Fibroblast of gingiva (primary cell): Measurements from ENCODE around the gene EXT2.

Experiments
- DNase-seq: peaks from one replicate; pipeline ENCODE4 v3.0.0-alpha.2; 2011; ENCODE audit warnings: low read depth

The EXT2 gene

DNA sequence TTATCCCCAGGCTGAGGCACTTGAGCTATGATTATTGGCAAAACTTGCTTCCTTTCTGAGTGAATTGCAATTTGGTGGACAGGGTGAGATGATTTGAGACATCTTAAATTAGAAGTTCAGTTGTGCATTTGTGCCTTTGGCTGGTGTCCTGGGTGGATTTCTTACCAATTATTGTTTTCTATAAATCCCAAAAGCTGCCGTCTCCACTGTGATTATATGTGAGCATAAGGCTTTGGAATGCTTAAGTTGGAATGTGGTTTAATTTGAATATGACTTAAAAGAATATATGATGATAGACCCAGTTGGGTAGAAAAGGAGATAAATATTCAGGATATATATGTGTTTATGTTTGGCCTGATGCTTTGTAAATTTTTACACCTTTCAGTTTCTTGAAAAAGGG is 70.0 kb downstream of the EXT2 start:
- no peak for DNase-seq

DNA sequence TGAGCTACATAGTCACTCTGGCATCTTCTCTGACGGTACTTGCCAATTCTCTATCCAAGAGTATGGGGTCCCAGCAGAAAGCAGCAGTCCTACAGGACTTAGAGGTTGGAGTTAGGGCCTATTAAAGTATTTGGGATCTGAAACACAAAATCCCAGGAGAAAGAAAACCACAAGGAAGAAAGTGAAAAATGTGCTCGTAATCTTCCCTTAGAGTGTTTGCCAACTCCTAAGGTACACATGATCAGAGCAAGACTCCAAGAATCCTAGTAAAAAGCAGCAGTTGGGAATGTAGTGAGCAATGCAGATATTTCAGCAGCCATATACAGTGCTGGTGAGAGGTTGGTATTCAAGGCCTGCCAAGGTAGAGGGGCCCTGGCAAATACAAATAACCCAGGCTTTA is 71.6 kb downstream of the EXT2 start:
- DNase-seq, result no peak

DNA sequence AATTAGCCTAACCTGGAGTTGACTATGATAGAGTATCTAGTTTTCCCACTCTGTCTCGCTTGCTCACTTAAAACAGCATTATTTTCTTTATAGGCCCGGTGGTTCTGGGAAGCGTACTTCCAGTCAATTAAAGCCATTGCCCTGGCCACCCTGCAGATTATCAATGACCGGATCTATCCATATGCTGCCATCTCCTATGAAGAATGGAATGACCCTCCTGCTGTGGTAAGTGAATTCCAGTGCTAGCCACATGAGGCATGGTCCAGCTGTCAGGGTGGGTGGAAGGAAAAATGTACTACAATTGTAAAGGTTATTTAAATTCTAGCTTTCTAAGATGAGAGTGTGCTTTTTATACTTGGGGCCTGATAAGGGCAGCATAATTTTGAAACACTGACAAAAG is 76.0 kb downstream of the EXT2 start:
- DNase-seq, result no peak

DNA sequence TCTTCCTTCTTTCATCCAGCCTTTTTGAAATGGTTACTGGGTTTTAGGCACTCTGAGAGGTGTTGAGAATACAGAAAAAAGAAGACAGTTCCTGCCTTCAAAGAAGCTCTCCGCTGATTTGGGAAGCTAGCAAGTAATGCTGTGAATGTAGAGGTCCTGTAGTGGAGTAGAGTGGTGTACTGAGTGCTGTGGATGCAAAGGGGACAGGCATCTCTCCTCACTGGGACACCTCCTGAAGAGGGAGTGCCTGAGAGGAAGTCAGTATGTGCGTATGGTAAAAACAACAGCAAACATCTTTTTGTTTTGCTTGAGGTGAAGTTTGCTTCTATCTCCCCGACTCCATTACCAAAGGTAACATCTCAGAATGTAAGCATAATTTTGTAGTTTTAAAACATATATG is 77.5 kb downstream of the EXT2 start:
- no peak for DNase-seq

DNA sequence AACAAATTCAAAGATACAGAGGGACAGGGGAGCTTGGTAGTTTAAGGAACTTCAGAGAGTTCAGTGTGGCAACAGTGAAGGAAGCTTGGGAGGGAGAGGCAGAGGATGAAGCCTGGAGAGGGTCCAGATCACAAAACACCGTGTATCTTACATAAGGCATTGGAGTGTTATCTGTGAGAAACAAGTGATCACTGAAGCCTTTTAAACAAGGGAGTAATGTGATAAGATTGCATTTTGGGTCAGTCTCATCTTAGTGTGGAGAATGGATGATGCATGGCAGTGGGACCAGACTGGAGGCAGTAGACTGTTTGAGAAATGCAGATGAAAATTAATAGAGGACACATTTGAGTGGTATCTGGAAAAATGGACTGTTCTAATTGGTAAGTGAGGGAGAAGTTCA is 79.4 kb downstream of the EXT2 start:
- no peak for DNase-seq

DNA sequence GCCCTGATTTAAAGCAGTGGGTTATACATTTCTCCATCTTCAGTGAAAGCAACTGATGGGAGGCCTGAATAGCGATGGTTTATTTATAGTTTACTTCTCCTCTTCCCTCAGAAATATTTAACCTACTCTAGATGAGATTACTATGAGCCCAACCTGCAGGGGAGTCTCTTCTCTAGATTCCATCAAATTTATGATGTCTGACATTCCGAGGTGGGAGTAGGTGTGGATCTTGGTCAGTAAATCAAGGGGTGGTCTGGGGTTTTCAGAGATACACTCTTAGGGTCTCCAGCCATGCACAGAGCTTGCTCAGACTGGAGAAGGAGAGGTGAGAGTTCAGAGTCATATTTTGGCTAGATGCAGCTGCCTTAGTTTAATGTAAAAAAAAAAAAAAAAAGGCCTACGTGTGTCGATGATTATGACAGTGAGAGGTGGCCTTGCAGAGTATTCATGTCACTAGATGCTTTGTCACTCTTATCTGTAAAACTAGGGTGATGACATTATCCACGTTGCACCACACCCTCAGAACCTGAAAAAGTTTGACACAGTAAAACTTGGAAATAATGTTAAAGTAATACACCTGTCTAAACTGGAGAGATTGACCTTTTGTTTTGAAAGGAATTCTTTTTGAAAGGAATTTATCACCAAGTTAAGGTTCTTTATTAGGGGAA is 81.2 kb downstream of the EXT2 start:
- no peak for DNase-seq

DNA sequence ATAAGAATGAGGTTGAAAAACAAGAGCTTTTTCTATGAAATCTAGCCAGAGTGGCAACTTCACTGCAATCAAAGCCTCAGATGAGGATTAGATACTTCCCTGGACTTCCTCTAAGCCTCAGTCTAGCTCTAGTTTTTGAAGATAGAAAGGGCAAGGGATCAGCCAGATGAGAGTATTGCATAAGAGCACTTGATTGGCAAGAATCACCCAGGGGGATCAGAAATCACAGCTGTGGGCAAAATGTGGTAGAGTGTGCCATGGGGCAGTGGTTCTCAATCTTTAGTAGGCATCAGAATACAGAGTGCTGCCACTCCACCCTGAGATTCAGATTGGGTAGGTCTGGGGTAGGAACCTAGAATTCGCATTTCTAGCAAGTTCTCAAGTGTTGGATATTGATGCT is 82.4 kb downstream of the EXT2 start:
- no peak for DNase-seq

DNA sequence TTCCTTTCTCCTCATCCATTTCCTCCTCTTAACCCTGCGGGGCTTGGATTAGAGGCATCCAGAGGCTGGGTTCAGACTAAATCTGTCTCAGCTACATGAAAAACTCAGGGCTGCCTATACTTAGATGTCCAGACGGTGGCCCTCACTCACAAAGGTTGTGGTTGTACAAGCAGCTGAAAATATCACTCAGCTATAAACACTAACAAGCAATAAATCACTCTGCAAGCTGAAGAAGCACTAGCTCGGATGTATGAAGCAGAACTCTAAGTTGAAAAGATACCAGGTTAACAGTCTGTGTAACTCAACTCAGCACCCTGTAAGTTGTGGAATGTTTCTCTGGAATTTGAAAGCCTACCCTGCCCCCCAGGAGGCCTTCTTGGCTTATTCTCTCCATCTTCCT is 82.9 kb downstream of the EXT2 start:
- DNase-seq, result no peak

DNA sequence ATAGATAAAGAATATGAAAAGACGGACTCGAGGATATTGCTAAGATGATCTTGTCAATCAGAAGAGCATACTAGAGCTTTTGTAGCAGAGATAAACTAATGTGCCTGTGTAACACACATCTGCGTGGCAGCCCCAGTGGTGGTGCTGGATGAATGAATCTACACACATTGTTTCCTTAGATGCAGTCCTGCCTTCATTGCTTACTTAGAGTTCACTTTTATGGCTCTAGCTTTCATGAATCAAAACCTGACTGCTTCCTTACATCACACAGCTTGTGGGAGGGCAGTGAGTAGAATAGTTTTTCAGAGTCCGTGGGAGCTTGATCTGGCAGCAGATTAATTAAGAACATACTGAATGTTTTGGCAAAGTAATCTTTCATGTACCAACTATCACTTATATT is 83.7 kb downstream of the EXT2 start:
- peak; percentile 42 for DNase-seq

DNA sequence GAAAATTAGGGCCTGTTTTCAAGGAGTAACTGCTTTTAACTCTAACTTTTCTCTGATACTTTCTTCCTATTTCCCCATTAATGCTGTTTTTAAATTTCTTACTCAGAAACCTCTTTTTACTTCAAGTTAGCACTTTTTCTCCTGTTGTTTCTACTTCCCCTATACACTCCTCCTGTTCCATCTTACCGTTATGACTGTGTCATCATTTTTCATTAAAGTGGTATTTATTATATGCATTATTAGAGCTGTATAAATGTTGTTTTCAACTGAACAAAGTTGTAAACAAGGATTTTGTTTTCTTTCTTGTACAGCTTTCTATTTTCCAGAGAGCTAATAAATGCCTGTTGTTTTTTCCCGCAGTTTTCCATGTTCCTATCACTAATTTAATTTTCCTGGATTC is 84.6 kb downstream of the EXT2 start:
- DNase-seq, result no peak

DNA sequence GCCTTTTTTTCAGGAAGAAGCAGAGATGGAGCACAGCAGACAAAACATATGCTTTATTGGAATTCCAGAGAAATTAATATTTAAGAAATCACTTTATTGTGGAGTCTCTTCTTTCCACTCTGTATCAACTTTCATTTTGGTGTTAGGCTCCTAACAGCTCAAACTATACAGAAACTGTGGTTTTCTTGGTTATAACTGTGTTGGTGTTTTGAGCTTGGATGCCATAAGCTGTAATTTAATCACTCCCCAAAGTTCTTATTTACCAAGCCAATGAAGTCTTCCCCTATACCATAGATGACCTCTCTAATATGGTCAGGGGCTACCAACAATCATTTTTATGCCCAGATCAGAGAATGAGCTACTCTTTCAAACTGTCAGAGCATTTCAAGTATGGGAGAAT is 90.0 kb downstream of the EXT2 start:
- no peak for DNase-seq

DNA sequence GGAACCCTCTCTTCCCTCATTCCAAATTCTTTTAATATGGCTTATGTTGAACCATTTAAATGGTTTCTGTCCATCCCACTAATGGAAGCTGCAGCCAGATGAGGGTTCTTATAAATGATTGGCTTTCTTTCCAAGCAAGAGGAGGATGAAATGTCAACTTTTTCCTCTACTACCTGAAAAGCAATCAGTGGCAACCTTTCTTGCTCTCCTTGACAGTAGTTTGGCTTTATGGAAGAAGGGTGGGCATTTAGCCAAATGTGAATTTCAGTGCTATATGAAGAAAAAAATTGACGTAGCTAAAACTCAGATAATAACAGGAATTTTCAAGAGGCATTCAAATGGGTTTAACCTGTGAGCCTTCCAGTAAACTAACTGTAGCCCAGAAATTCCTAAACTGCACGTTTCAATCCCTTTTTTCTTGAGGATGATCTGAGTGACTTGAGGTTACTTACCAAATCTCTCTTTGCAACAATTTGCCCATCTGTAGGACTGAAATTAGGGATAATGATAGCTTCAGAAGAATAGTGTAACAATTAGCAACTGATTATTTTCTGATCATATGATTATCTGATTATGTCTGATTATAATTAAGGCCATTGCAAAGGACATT is 90.9 kb downstream of the EXT2 start:
- no peak for DNase-seq

DNA sequence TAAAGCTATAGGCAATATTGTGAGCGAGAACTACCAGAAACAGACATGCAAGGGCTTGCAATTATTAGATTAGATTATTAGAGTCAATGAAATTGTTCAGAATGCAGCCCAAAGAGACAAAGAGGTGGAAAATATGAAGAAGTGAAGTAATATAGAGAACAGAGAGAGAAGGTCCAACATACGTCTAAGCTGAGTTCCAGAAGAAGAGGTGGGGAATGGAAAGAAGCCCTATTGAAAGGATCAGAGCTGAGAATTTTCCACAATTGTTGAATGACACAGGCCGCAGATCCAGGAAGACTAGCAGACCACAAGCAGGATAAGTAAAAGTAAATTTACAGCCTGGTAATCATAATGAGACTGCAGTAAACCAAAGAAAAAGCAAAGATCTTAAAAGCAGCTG is 93.2 kb downstream of the EXT2 start:
- no peak for DNase-seq

DNA sequence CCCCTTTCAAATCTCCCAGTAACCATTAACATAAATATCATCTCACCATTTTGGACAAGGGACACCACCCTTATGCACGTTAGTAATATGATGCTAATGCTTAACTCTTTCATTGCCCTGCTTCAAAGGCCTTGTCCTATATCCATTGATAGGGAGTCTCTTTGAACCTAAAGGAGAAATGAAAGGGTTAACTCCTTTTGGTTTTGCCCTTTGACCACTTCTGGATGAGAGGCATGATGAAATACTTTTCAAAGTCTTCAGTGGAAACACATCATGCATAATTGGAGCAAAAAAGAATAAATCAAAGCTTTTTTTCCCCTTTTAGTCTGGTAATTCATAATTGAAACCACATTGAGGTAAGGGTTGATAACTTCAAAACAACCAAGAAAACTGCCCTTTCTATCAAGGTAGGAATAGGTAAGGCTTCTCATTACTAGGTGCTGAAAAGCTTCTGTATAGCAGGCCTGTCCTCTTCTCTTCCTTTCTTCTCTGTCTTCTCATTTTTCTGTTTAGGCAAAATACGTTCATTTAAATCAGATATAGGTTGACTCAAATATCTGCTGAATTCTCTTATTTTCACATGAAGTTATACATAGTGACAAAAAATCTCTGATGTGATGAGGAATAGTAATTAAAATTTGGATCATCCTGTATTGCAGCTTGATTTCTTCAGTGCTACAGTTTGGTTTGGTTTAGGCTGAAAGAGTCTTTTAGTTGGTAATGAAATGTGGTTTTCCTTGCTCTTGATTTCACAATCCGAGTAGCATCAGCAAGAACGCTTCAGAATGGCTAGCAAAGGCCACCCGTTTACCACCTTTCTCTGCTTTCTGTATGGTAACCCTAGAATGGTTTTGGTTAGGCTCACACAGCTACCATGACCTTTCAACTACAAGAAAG is 94.8 kb downstream of the EXT2 start:
- peak; percentile 46 for DNase-seq

DNA sequence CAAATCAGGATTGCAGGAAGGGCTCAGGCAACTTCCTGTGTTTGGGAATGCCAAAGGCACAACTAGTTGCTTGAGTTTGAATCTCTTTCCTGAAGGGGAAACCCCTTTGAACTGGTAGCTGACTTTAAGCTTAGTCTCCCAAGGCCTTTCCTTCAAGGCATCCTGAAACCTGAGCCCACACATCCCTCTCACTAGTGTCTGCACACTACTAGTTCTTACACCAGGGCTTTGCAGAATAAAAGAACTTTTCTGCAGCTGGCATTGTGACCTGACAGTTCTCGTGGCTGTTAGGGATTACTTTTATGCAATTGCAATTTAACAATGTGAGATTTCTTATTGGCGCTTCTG is 95.4 kb downstream of the EXT2 start:
- DNase-seq, result no peak

DNA sequence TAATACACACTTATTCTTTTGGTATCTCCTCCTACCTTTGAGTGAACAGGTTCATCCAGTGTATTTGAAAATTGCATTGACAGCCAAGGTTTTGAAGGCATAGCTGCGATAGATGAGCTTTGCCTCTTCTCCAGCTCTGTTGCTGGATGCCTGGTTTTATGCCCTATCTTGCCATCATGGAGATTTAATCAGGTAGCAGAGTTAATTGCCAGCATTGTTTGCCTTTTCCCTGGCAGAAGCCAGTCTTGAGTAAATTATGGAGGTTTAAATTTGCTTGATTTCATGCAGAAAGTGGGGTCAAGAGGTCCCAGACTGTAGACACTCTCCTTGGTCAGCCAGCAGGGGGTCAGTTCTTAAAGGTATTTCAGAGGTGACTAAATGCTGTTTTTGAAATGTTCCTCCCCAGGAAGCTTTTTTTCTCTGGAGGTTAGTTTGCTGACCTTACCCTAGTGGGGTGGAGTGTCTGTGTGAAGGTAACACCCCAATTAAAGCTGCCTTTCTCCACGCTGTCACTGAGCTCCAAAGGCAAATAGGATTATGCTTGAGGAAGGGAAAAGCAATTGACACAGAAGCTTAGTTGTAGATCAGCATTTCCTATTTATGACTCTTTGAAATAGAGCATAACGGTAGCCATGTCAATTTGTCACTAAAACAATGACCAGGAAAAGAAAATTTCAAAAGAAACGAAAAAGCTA is 96.0 kb downstream of the EXT2 start:
- no peak for DNase-seq

DNA sequence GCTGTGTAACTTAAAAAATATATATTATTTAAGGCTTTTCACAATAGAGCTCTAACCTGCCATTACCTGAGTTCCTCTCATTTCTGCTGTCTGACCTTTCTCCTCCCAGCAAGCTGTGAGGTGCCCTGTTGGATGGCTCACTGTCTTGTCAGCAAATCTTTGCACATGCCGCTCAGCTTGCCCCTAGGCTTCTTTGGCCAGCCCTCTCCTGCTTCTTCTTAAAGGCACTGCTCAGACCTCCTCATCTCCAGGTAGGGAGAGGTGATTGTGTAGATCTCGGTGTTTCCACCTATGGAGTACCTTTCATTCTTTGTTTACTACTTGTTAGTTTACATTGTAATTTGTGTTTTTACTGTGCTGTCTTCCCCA is 96.5 kb downstream of the EXT2 start:
- no peak for DNase-seq

DNA sequence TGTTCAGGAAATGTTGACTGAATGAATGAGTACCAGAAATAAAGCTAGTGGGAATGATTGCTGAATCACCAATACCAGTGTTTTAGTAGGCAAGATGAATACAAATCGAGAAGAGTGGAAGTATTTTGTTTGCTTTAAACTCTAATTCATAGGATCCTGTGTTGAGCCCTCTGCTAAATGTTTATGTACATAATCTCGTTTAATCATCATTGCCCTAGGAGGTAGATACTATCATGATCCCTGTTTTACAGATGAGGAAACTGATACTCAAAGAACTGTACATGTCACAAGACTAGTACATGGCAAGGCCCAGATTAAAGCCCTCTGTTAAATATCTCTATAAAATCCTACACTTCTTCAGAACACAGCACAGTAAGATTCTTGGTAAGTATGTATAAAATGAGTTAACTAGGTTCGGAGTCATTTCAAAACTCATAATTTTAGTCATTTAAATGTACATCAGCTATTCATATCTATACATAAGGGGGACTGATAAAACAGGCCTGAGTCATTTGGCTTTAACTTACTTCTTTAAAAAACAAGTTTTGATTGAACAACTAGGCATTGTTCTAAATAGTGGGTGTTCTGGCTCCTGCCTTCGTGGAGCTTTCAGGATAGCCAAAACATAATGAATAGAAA is 97.1 kb downstream of the EXT2 start:
- no peak for DNase-seq

DNA sequence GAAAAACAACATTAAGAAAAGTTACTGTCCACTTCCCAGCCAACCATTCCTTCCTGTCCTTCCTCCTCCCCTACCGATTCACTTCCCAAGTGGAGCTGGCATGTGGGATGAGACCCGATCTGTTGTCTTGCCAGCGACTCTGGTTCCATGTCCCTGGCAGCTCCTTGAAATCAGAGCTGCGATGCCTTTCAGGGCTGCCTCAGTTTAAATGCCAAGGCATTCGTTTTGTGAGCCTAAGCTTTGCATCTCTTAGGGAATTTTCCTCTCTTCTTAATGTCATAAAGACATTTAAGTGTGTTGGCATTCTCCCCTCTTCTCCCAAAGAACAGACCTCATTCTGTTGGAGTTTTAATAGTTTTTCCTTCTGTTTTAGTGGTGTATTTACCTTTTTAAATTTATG is 98.4 kb downstream of the EXT2 start:
- no peak for DNase-seq

DNA sequence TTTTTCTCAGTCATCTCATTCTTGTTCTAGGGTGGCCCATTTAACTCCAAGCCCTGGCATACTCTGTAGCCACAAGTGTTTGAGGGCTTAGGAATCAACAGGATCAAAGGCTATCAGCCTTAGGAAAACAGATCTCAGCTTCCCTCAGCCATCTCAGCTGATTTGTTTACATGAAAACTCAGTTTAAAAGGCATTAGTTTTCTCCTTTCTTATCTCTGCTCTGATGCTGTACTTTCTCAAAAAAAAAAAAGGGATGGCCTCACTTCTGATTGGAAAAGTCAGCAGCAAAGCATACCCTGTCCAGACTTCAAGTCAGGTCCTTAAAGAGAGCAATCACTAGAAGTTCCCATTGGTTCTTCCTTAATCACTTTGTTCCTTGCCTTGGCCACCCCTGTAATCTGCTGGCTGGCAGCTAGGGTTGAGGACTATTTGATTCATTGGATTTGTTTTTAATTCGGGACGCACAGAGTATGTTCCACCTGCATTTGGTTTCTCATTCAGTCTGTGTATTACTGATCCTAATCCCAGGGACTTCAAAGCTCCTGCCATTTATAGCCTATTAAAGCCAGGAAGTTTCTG is 102.8 kb downstream of the EXT2 start:
- DNase-seq, result no peak

DNA sequence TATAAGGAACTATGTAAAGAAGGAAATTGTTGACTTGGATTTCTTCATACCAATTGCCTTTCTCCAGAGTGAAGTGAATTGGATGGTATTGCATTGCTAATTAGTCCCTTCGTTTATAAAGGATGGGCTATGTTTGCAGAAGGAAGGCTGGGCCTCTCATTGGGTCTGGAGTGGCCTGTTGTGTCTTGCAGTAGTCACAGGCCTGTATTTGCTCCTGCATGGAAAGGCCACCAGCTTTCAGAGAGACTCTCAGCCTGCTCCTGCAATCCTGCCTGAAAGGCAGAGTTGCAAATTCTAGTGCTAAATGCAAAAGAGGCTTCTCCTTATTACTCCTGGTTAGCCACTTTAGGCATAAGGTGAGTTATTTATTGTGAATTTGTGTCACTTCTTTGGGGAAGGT is 103.8 kb downstream of the EXT2 start:
- DNase-seq, result no peak

DNA sequence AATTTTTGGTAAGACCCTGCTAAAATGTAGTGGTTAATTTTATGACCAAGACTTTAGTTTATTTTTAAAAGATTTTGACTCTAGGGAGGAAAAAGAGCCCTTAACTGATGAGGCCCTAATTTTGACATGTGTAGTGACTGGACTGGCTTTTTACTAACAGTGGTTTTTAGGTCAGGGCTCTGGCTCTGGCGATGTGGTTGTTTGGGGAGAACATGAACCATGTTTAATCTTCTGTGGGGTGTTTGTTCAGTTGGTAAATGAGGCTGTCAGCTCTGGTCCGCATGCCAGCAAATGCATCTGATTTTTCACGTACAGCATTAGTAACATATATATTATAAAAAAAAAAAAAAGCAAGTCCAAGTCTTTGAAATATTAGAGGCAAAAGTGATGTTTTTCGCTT is 104.3 kb downstream of the EXT2 start:
- DNase-seq, result no peak
